Central memory CD4-positive, alpha-beta T cell (primary cell): ENCODE results near the gene LTB4R.

ENCODE experiments used
- DNase-seq: peaks from one replicate; pipeline ENCODE4 v3.0.0; 2022

LTB4R gene

DNA sequence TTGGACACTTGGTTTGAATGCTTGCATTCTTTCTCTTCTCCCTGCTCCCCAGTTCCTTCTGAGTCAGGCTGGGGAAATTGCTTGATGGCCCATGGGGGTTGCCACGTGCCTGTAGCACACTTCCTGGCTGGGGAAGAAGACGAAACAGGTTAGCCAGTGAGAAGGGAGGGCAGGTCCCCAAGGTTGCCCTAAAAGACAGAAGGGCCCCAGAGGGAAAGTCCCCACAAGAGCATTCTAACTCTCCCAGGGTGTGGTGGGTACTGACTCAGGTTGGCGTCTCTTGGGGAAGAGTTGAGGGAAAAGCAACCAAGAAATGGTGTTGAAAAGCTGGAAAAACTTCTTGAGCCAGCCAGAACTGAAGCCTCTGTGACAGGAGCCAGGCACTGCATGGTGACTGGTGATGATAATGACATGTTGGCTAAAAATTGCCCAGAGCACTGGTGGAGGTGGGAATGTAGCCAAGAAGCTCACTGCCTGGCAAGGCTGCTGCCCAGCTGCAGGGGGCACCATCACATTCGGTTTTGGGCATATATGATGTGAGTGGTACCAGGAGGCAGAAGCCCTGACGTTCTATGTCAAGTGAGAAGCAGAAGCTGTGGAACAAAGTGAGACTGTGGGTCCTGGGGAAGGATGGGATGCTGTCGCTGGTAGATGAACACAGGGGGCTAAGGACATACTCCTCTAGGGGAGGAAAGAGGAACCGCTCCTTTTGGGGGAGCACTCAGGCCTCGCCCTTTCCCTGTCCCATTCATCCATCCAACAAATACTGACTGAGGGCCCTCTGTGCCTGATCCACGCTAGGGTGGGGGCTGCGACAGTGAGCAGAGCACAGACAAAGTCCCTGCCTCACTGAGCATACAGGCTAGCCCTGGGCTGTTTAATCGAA lies 31.8 kb upstream of the LTB4R start:
- peak; percentile 63 for DNase-seq

DNA sequence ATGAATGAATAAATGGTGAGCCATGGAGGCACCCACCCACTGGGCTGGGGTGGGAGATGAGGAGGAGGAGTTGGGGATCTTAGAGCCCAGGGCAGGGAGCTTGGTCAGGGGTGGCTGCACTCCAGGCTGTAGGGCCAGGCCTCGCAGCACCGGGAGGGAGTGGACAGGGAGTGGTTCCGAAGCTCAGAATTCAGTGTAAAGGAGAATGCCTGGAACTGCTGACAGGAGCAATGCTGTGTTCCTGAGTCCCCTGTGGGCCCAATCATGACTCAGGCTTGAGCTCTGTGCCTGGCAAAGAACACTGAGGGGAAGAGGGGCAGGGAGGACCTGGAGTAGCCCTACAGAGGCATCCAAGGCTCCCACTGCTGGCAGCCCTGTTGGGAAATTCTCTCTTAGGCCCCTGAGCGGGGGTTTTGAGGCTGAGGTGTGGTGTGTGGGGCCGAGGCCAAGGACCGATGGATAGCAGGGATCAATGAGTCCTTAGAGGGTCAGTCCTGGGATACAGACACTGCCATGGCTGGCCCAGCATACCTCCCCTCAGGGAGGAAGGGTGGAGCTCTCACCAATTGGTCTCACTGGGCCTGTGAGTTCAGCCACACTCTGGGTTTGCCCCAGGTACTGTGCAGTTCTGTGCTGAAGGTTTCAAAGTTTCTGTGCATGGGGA lies 30.4 kb upstream of the LTB4R start:
- no peak for DNase-seq

DNA sequence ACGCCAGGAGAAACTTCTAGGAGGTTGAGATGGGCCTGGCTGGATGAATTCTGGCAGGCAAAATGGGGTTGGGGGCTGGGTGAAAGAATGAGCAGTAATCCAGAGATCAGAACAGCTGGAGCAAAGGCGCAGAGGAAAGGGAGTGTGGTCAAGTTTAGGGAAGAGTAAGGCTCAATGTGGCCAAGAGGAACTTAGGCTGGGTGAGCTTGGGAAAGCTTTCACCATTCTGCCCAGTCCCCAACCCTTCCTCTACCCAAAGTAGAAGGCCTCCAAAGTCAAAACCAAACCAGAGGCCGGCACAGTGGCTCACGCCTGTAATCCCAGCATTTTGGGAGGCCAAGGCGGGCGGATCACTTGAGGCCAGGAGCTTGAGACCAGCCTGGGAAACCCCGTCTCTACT lies 29.7 kb upstream of the LTB4R start:
- no peak for DNase-seq

DNA sequence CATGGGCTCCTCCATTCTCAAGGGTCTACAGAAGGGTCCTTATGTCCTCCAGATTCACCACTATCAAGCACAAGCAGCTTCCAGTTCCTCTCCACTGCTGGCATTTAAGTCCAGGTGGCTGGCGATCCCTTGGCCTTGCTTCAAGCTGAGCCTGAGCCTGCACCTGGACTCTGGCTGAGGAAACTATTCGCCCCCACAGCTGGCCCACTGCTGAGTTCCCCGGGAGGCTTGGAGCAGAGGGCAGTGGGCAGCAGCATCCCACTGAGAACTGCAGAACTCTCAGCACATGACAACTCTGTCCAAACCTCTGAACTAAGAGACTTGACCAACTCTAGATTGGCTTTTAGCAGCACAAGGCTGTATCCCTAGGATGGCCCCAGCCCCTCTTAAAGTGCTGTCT lies 28.6 kb upstream of the LTB4R start:
- no peak for DNase-seq

DNA sequence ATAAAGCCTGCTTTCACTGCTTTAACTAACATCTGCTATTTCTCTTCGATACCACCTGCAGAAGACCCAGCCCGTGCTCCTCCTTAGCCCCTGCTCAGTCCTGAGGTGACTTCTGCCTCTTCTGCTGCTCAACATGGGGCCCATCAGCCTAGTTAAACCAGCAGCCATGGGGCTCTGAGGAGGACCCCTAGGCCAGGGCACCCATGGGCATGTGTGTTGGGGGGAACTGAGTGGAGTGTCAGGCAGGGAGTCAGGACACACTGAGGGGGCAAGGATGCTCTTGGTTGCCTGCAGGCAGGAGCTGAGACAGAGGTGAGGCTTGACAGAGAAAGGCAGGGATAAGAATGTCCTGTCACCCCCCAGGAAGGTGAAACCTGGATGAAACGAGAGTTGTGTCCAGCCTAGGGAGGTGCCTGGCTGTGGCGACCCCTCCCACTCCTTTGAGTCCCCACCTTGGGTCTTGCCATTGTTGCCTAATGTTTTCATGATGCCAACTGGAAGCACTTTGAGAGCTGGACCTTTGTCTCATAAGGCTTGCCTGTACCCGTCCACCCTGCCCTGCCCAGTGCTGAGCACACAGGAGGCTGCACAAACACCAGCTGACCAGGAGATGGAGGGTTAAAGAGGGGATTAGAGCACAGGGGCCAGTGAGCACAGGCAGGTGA lies 27.4 kb upstream of the LTB4R start:
- no peak for DNase-seq

DNA sequence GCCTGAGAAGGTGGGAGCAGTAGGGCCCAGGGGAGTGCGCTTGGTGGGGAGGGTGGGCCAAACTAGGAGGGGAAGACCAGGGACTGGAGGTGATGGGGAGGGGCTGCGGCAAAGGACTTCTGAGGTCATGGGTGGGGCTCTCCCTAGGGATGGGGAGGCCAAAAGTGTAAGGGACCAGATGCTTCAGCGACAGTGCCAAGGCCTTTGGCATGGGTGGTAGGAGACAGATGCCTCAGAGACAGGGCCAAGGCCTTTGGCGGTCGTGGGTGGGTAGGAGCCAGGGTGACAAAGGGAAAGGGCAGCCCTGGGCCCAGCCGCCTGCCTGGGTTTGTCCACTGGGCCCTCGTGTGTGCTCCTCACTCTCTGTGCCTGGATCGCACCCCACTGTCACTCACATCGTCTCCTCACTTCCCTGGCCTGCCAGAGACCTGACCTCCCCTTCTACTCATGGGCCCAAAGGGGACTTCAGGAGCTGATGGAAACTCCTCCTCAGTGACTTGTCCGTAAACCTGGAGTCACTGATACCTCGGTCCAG lies 26.7 kb upstream of the LTB4R start:
- no peak for DNase-seq

DNA sequence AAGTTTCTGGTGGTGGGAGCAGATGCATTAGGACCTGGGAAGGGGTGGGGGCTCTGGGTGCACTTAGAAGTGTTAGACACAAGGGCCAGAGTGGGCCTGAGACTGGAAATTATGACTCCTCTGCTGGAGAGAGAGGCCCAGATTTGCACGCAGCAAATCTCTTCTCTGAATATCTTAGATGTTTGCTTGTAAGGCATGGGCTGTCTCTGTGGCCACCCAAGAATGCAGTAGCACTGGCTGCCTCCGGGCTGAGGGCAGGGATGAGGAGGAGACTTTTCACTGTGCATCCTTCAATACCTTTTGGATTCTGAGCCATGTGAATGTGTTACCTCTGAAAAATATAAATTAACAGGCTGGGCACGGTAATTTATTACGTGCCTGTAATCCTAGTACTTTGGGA lies 26.0 kb upstream of the LTB4R start:
- DNase-seq, result no peak

DNA sequence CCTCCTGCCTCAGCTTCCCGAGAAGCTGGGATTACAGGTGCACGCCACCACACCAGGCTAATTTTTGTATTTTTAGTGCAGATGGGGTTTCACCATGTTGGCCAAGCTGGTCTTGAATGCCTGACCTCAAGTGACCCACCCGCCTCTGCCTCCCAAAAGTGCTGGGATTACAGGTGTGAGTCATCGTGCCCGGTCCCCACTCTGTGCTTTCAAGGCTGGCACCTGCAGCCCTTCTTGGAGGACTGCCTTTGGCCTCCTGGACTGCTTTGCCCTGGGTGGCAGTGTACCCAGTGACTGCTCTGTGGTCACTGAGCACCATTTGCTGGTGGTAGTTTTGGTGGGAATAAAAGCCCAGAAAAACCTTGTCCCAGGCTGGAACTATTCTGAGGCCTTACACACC lies 24.3 kb upstream of the LTB4R start:
- no peak for DNase-seq

DNA sequence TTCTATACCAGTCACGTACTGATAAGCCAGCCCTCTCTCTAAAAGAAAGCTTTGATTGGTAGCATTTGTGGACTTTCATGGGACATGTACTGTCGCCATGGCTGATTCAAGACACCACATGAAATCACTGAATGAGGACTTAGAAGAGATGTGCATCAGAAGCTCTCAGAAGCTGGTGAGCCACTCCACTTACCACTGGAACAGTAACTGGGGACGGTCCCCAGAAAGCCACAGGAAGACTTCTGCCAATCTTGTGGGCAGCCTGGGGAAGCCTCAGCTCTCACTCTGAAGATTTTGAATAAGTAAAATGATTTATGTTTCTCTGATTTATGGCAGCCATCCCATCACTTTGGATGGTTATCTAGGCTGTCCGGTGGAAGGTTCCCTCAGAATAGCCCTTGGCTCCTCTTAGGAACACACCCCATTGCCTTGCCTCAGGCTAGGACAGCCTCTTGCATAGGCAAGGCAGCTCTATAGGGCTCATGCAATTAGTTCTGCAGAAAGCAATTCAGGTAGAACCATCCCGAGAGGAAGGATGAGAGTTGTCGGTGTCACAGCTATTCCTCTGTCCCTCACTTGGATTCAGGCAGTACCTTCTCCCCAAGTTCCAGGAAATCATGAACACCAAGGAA lies 21.5 kb upstream of the LTB4R start:
- DNase-seq, result no peak

DNA sequence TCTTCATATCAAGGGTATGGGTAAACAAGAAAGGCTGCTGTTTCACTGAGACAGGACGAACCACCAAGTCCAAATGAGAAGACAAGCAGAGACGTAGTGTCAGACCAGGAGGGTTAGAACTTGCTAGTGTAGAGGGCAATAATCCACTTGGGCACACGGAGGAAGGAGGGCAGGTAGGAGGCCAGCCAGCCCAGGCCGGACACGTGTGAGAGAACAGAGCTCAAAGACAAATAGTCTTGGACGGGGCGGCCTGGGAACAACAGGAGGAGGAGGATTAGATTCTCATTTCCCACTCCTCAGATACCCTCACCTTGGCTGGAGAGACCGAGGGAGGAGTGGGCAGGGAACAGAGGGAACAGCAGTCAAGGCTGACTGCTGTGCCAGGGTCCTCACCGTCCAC lies 20.6 kb upstream of the LTB4R start:
- no peak for DNase-seq

DNA sequence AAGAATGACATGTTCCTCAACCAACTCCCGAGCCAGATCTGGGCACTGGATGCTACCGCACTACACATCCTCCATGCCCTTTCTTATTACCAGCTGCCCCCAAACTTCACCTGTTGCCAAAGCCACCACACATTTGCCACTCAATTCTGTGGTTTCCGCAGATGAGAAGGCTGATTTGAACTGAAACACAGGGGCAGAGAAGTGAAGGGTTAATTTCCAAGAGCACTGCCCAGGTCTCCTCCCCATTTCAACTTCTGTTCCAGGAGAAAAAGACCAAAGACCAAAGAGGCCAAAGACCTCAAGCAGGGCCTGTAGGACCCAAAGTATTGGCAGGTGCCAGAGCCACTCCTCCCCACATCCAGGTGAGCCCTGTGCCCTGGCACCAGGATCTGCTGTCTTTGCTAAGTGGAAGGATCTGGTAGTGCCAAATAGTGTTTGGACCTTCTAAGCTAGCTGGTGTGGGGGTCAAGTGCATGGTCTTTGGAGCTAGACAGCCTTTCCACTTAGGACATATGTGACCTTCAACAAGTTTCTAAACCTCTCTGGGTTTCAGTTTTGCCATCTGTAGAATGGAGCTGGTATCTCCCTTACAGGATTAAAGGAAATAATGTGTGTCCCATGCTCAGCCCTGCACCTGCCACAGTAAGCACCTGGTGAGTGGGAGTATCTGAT lies 19.7 kb upstream of the LTB4R start:
- DNase-seq, result no peak

DNA sequence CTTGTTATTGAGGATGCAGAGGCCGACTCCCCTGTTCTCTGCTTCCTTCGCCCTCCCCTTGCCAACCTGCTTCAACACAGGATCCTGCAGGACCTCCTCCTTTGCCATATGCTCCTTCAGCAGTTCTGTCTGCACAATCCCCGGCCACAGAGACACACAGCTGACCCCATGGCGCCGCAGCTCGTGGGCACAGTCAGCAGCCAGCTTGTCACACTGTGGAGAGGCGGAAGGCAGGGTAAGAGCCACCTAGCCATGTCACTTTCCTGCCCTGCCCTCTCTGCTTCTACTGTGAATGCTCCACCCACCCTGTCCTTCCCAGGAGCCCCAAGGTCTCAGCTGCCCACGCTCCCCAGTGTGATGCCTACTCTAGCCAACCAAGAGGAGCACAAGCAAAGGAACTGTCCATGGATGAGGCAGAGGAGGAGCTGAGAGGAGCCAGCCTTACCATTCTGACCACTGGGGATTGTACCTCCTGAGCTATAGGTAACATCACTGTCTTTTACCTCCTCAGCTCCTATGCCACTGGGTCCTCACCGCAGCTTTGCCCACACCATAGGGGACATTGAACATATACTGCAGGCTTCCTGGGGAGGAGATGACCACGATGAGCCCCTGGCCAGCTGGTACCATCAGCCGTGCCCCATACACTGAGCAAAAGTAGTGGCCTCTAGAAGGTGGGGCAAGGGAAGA lies 19.0 kb upstream of the LTB4R start:
- DNase-seq, result no peak

DNA sequence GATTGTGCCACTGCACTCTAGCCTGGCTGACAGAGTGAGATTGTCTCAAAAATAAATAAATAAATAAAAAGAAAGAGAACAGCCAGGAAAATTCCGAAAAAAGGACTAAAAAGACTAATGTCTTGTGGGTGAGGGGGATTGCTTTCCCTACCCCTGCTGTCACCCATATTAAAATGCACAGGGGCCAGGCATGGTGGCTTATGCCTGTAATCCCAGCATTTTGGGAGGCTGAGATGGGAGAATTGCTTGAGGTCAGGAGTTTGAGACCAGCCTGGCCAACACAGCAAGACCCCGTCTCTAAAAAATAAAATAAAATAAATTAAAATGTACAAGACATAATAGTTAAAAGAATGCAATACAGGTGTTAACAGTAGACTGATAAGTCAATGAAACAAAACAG lies 17.8 kb upstream of the LTB4R start:
- DNase-seq, result no peak

DNA sequence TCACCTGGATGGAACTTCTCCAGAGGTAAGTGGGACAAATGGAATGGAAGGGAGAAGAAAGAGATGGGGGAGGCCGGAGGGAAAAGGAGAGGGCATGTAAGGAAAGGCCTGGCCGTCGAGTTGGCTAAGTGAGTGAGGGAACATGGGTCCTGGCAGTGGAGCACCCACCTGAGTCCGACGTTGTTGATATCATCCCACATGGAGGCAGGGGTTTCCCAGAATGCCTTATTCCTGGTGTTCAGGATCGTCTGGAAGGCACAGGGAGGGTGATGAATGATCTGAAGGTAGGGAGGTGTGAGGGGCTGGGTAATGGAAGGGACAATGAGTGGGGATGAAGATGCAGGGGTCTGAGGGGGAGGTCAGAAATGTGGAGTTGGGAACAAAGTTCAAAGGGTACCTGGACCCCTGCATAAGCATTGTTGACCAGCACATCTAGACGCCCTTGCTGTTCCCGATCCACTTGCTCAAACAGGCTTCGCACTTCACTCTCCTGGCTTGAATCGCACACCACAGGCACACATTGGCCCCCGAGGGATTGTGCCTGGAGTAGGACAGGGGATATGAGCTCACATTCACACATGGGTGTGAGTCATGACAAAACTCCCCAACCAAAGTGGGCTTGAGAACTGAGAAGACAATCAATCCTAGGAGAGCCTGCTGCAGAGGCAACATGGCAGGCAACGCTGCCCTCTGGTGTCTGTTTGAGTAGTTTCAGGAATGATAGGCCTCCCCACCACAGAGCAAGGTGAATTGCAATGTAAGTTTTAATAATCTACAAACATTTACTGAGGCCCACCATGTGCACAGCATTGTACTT lies 14.8 kb upstream of the LTB4R start:
- peak; percentile 74 for DNase-seq

DNA sequence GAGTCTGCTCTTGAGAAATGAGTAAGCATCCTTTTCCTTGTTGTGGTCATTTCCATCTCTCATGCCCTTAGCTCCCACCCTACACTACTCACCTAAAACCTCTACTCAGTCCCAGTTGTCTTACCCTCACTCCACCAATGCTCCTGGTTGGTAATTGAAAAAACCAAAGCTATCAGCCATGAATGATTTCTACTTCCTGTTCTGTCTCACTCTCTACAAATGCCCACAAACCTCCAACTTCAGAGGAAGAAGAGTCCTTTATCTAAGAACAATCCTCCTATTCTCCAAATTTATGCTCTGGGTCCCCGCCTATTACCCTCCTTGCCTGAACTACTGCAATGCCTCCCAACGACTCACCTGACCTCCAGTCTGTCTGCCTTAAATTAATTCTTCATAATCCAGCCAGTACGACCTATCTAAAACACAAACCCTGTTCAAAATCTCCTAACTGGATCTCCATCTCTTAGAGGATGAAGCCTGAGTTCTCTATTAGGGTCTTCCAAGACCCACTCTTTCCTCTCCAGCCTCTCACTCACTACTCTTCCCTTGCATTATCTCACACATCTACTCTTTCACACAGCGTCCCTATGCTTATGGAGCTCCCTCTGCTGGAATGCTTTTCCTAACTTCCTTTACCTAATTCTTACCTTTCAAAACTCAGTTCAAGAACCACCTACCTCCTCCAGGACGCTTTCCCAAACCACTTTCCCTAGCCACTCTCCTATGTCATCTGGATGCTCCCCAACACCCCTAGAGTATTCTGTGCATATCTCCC lies 13.9 kb upstream of the LTB4R start:
- no peak for DNase-seq

DNA sequence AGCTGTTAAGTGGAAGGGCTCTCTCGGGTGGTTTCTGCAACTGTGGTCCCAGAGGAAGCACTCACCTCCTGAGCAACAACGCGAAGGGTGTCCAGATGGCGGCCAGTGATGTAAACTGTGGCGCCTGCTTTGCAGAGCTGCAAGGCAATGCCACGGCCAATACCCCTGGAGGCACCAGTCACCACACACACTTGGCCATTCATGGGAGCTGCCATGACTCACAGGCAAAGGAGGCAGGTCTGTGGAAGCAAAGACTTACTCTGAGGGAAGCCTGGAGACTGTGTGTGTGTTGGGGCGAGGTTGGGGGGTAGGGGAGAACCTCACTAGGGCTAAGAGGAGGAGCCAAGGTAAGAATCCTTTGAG lies 12.4 kb upstream of the LTB4R start:
- DNase-seq, result no peak

DNA sequence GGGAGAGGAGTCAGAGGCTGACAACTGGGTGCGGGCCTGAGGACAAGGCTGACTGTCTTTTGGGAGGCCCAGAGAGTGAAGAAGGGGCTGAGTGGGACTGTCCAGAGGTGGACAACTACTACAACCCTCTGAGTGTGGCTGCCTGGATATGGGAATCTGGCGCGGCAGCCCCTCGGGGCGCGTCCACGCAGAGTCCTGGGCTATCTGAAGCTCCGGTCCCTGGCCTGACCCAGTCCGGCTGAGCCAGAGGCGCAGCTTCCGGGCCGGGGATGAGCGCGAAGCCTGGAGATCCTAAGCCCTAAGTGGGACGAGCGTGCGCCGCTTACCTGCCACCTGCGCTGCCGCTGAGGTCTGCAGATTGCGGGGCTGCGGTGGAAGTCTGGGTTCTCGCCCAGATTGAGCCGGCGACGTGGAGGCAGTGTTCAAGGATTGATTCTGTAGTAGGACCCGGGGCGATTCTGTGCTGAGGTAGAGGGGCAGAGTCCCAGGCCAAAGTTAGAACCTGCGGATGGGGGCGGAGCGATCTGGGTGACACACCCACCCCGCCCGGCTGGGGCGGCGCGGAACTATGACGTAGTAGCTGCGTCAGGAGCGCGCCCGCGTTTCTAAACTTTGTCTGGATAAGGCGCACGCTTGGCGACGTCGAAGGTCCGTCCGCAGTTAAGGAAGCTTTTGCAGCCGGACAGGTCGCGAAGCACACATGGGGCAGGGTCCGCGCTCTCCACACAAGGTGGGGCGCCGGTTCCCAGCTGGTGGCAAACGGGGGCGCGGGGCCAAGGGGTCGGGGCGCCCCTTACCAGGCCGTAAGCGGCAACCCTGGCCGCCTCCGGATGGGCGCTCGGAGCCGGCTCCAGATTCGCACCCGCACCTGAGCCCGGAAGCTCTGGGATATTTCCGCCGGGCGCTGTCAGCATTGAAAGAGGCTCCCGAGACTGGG lies 11.8 kb upstream of the LTB4R start, which contains the start of the genes DHRS1 and NOP9:
Gene DHRS1 (minus strand): TSS at position 526 of the 937 bp plus-strand sequence. CDS start 674 bp downstream, outside the sequence.
Gene NOP9 (plus strand): TSS at position 596 of the 937 bp plus-strand sequence. CDS start 105 bp downstream, at position 701.
- peak; percentile 89 for DNase-seq

DNA sequence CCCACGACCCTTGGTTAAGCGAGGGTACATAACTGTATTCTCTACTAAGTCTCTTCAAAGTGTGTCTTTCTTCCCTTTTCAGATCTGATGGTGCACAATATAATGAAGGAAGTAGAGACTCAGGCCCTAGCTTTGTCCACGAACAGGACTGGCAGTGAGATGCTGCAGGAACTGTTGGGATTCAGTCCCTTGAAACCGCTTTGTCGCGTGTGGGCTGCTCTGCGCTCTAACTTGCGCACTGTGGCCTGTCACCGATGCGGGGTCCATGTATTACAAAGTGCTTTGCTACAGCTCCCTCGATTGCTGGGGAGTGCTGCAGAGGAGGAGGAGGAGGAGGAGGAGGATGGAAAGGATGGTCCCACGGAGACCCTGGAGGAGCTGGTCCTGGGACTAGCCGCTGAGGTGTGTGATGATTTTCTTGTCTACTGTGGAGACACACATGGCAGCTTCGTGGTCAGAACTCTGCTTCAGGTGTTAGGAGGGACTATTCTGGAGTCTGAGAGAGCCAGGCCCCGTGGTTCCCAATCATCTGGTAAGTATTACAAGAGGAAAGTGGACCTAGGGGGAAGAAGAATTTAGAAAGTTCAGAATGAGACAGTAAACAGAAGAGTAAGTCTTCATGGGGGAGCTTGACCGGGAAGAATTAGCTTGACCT lies 10.8 kb upstream of the LTB4R start:
- DNase-seq, result no peak
